ENCODE data around the gene FRMD4A. TPM values are rescaled to one million over a fixed set of nuclear protein-coding genes. Genes with fewer than 3 reads are reported as not detected.

The FRMD4A gene
- total and polyA plus RNA-seq, 10 of the 15 experiments (the other 5 are each of a cell fraction or from before 2014, with no cell fraction given) = 17.8 to 75.2 (median 39.1) TPM

DNA sequence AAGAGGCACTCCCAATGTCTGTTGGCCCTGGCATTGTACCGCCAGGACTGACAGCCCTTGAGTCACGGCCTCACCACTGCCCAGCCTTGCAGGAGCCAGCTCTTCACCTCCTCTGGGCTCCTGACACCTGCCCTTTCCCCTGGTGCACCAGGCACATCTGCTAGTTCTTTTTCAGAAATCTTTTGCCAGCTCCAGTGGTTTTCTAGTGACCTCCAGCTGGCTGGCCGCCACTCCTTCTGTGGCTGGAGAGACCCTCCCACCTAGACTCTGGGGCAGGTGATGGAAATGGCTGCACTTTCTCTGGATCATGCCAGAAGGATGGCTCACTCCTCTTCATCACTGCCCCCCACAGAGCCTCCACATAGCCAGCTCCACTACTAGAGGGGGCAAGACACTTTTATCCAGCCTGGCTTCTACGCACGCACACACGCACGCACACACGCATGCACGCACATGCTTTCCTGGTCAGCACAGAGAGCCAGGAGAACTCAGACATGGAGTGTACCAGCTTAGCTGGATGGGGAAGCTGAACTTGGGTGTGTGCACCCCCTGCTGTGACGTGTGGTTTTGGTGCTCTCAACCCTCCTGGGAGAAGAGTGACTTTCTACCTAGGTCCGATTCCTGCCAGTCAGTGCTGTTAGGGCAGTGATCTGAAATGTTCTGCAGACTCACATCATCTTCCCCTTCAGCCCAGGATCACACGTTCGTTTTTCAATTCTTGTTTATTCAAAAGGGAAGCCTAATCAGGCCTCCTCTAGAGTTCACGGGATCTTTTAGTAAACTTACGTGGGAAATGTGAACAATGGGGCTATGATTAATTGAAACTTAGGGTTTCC lies 522.0 kb downstream of the FRMD4A start (continued):
- TF ChIP-seq MTA3 (IDR thresholded peaks at IDR 0.05; ENCODE audit: borderline replicate concordance, low read length) = no peak
- peak; percentile 42 to 58; a peak in 3 of 4 replicates for TF ChIP-seq BHLHE40 (IDR thresholded peaks at IDR 0.05; ENCODE audit: borderline replicate concordance in 1 of 2, low read depth in 2 of 2, low read length in 1 of 2)
- peak; percentile 69 for TF ChIP-seq ZNF687 (IDR thresholded peaks at IDR 0.05)
- no peak for TF ChIP-seq HDAC2 (IDR thresholded peaks at IDR 0.05)
- TF ChIP-seq SMAD1 (IDR thresholded peaks at IDR 0.05; ENCODE audit: low read depth, partially characterized antibody) = peak; percentile 38
- TF ChIP-seq, protein P1, sequence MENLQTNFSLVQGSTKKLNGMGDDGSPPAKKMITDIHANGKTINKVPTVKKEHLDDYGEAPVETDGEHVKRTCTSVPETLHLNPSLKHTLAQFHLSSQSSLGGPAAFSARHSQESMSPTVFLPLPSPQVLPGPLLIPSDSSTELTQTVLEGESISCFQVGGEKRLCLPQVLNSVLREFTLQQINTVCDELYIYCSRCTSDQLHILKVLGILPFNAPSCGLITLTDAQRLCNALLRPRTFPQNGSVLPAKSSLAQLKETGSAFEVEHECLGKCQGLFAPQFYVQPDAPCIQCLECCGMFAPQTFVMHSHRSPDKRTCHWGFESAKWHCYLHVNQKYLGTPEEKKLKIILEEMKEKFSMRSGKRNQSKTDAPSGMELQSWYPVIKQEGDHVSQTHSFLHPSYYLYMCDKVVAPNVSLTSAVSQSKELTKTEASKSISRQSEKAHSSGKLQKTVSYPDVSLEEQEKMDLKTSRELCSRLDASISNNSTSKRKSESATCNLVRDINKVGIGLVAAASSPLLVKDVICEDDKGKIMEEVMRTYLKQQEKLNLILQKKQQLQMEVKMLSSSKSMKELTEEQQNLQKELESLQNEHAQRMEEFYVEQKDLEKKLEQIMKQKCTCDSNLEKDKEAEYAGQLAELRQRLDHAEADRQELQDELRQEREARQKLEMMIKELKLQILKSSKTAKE (IDR thresholded peaks at IDR 0.05; ENCODE audit: low read depth, poor library complexity, severe bottlenecking) = peak; percentile 22
- no peak for TF ChIP-seq CHD4 (IDR thresholded peaks at IDR 0.05)
- TF ChIP-seq RAD21 (IDR thresholded peaks at IDR 0.05; ENCODE audit: insufficient read depth, low read depth, low read length) = no peak
- no peak for TF ChIP-seq TCF3 (IDR thresholded peaks at IDR 0.05; ENCODE audit: borderline replicate concordance, insufficient read depth, low read depth, low read length)
- TF ChIP-seq, protein P2, sequence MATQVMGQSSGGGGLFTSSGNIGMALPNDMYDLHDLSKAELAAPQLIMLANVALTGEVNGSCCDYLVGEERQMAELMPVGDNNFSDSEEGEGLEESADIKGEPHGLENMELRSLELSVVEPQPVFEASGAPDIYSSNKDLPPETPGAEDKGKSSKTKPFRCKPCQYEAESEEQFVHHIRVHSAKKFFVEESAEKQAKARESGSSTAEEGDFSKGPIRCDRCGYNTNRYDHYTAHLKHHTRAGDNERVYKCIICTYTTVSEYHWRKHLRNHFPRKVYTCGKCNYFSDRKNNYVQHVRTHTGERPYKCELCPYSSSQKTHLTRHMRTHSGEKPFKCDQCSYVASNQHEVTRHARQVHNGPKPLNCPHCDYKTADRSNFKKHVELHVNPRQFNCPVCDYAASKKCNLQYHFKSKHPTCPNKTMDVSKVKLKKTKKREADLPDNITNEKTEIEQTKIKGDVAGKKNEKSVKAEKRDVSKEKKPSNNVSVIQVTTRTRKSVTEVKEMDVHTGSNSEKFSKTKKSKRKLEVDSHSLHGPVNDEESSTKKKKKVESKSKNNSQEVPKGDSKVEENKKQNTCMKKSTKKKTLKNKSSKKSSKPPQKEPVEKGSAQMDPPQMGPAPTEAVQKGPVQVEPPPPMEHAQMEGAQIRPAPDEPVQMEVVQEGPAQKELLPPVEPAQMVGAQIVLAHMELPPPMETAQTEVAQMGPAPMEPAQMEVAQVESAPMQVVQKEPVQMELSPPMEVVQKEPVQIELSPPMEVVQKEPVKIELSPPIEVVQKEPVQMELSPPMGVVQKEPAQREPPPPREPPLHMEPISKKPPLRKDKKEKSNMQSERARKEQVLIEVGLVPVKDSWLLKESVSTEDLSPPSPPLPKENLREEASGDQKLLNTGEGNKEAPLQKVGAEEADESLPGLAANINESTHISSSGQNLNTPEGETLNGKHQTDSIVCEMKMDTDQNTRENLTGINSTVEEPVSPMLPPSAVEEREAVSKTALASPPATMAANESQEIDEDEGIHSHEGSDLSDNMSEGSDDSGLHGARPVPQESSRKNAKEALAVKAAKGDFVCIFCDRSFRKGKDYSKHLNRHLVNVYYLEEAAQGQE (IDR thresholded peaks at IDR 0.05; ENCODE audit: low read depth, low read length) = no peak
- TF ChIP-seq, protein P3, sequence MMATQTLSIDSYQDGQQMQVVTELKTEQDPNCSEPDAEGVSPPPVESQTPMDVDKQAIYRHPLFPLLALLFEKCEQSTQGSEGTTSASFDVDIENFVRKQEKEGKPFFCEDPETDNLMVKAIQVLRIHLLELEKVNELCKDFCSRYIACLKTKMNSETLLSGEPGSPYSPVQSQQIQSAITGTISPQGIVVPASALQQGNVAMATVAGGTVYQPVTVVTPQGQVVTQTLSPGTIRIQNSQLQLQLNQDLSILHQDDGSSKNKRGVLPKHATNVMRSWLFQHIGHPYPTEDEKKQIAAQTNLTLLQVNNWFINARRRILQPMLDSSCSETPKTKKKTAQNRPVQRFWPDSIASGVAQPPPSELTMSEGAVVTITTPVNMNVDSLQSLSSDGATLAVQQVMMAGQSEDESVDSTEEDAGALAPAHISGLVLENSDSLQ (IDR thresholded peaks at IDR 0.05) = peak; percentile 54; the same call in 1 of the 2 replicates
- no peak for TF ChIP-seq CBX5 (IDR thresholded peaks at IDR 0.05; ENCODE audit: low read depth)
- TF ChIP-seq ATF3 (IDR thresholded peaks at IDR 0.05; ENCODE audit: borderline replicate concordance, extremely low read depth, low read depth, low read length) = no peak
- no peak for TF ChIP-seq KDM1A (IDR thresholded peaks at IDR 0.05; ENCODE audit: borderline replicate concordance)
- TF ChIP-seq BMI1 (IDR thresholded peaks at IDR 0.05; ENCODE audit: borderline replicate concordance) = no peak
- no peak for TF ChIP-seq ZNF622 (IDR thresholded peaks at IDR 0.05)

Measured in GM12878 (cell line).